GM12892 (cell line): ENCODE measurements around the gene HIF3A.

Source experiments
- POLR2A ChIP-seq: IDR thresholded peaks from 2 replicates; pipeline ENCODE4 v1.6.1; 2011; ENCODE audit warnings: low read depth, low read length, control low read depth
- POLR2AphosphoS5 ChIP-seq: IDR thresholded peaks from 2 replicates; pipeline ENCODE4 v1.6.1; 2011; ENCODE audit warnings: low read depth, low read length, control low read depth
- TAF1 ChIP-seq: IDR thresholded peaks from 2 replicates; pipeline ENCODE4 v1.6.1; 2011; ENCODE audit warnings: low read depth, mild to moderate bottlenecking, control low read depth, low read length, borderline replicate concordance

DNA sequence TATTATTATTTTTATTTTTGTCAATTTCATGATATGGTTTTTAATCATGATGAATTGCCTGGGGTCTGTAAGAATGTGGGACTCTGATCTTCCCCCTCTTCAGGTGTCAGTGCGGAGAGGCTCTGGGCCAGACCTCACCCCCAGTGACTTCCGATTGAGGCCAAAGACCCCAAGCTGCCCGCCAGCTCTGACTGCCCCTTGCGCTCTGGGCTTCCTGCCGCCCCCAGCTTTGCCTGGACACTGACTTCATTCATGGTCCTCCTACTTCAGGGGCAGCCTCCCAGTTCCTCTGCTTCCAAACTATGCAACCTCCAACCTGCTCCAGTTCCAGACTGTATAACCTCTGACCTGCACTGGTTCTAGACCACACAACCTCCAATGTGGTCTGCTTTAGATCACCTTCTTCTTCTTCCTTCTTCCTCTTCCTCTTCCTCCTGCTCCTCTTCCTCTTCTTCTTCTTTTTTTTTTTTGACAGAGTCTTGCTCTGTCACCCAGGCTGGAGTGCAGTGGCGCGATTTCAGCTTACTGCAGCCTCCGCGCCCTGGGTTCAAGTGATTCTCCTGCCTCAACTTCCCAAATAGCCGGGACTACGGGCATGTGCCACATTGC lies 43.3 kb downstream of the HIF3A start:
- TF ChIP-seq POLR2A = no peak
- no peak for TF ChIP-seq POLR2AphosphoS5
- TF ChIP-seq TAF1 = no peak
